Left ventricle myocardium inferior (tissue), 1 donor: ENCODE results near the gene IQSEC3. TPM values are rescaled to one million over a fixed set of nuclear protein-coding genes. Genes with fewer than 3 reads are reported as not detected.
A peak's percentile ranks its signal among the peaks of the same experiment; 100 is the strongest.
"Not testable (repeated sequence)": the region's sequence is repeated elsewhere in the genome, so short reads cannot be mapped to it uniquely, and the experiment has no call there.

Experiments used
- DNase-seq: peaks from one replicate; pipeline ENCODE4 v3.0.0-alpha.2; 2020
- H3K27ac ChIP-seq: fragments of 200-600 bp; replicated peaks from 2 replicates; pipeline ENCODE4 v1.8.0; 2021
- H3K27me3 ChIP-seq: fragments of 200-600 bp; 2 replicates; pipeline ENCODE4 v1.8.0; 2021; ENCODE audit warnings: low read depth
- H3K36me3 ChIP-seq: fragments of 200-600 bp; 2 replicates; pipeline ENCODE4 v1.8.0; 2021
- H3K4me1 ChIP-seq: fragments of 200-600 bp; 2 replicates; pipeline ENCODE4 v1.8.0; 2021
- H3K4me3 ChIP-seq: fragments of 200-600 bp; 2 replicates; pipeline ENCODE4 v1.8.0; 2021; ENCODE audit warnings: mild to moderate bottlenecking, moderate library complexity
- H3K9me3 ChIP-seq: fragments of 200-600 bp; replicated peaks from 2 replicates; pipeline ENCODE4 v1.8.0; 2021
- intact Hi-C: fragments of 100-400 bp; cut with micrococcal nuclease; formaldehyde crosslinking; loops from one replicate; pipeline ENCODE4 v1.11.0; 2022
- total RNA-seq: library from RNA; stranded (reverse); fragmentation: NEBNext Ultra II Directional; extraction: Animal tissue kit (Norgen Biotek cat#: 25700); gene quantifications from one replicate; pipeline ENCODE4 v1.2.1, GENCODE V29; 2021
- TF ChIP-seq, protein P1 (sequence below): fragments of 200-600 bp; IDR thresholded peaks from 2 replicates; pipeline ENCODE4 v1.8.0; 2021; ENCODE audit warnings: antibody characterized with exemption, mild to moderate bottlenecking, borderline replicate concordance
- donor health status: DM: no; HTN: yes; CAD: no; lungs with severe emphysema.

The IQSEC3 gene
- total RNA-seq, 1 donor from 2014 or later: 0.69 TPM

DNA sequence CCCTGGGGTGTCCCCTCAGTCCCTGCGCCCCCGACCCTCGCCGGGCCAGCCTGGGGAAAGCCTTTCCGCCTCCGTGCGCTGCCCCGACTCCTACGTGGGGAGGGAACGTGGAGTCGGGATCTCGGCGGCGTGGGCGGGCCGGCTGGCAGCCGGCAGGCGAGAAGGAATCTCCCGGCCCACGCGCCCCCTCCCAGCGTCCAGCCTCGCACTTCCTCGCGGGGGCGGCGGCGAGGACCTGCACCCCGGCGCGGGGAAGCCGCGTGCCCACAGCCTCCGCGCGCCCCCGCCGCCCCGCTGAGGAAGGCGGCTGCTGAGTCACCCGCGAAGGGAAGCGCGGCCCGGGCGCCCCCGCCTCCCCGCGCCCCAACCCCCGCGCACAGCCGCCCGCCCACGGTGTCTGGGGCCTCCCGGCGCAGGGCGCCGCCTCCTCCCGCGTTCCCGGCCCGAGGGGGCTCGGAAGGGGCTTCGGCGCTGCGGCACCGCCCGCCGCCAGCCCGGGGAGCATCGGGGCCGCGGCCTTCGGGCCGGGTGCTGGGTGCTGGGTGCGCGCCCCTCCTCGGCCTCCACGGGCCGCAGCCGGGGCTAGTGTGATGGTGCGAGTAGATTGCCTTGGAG is 11.3 kb downstream of the IQSEC3 start:
- peak overlapping the region; percentile 35 for H3K4me3 ChIP-seq
- intact Hi-C loops, H3K9me3 ChIP-seq, H3K27ac ChIP-seq, DNase-seq, H3K36me3 ChIP-seq, H3K4me1 ChIP-seq: not testable (repeated sequence)
- peaks cover 77% of the 10 kb centered on the region for H3K27me3 ChIP-seq

GRCh38 chr12:78981-79380 is 12.4 kb downstream of the IQSEC3 start:
- no peak for DNase-seq
- TF ChIP-seq, protein P1, sequence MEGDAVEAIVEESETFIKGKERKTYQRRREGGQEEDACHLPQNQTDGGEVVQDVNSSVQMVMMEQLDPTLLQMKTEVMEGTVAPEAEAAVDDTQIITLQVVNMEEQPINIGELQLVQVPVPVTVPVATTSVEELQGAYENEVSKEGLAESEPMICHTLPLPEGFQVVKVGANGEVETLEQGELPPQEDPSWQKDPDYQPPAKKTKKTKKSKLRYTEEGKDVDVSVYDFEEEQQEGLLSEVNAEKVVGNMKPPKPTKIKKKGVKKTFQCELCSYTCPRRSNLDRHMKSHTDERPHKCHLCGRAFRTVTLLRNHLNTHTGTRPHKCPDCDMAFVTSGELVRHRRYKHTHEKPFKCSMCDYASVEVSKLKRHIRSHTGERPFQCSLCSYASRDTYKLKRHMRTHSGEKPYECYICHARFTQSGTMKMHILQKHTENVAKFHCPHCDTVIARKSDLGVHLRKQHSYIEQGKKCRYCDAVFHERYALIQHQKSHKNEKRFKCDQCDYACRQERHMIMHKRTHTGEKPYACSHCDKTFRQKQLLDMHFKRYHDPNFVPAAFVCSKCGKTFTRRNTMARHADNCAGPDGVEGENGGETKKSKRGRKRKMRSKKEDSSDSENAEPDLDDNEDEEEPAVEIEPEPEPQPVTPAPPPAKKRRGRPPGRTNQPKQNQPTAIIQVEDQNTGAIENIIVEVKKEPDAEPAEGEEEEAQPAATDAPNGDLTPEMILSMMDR: no peak
- Histone ChIP-seq H3K4me1 (no peaks in the 10 kb centered on the region), H3K36me3 (no peaks in the 10 kb centered on the region), H3K27me3 (peaks cover 88% of the 10 kb centered on the region), H3K27ac (no peak overlapping the region), H3K9me3 (no peaks in the 10 kb centered on the region), H3K4me3 (no peak overlapping the region)
- intact Hi-C loops: no loop called here

- H3K27ac ChIP-seq: no peak overlapping the region
- H3K9me3 ChIP-seq: no peaks in the 10 kb centered on the region
- intact Hi-C loops: no loop called here
- H3K4me1 ChIP-seq: no peaks in the 10 kb centered on the region
- TF ChIP-seq, protein P1: no peak
- peaks cover 90% of the 10 kb centered on the region for H3K27me3 ChIP-seq
- DNase-seq: no peak
- no peaks in the 10 kb centered on the region for H3K36me3 ChIP-seq
- no peak overlapping the region for H3K4me3 ChIP-seq
Measured at GRCh38 chr12:80681-81190, 14.2 kb downstream of the IQSEC3 start.

GRCh38 chr12:82740-83139 is 16.2 kb downstream of the IQSEC3 start:
- intact Hi-C loops: no loop called here
- Histone ChIP-seq H3K4me3 (no peak overlapping the region), H3K27me3 (peaks cover 74% of the 10 kb centered on the region), H3K9me3 (no peaks in the 10 kb centered on the region), H3K4me1 (no peaks in the 10 kb centered on the region), H3K36me3 (no peaks in the 10 kb centered on the region), H3K27ac (no peak overlapping the region)
- DNase-seq: no peak
- TF ChIP-seq, protein P1: no peak

GRCh38 chr12:84056-84455 is 17.5 kb downstream of the IQSEC3 start:
- H3K4me3 ChIP-seq: no peak overlapping the region
- no peaks in the 10 kb centered on the region for H3K36me3 ChIP-seq
- H3K4me1 ChIP-seq: no peaks in the 10 kb centered on the region
- H3K27ac ChIP-seq: no peak overlapping the region
- H3K9me3 ChIP-seq: peaks cover 7% of the 10 kb centered on the region
- no peak for DNase-seq
- H3K27me3 ChIP-seq: peaks cover 61% of the 10 kb centered on the region
- intact Hi-C loops: no loop called here
- TF ChIP-seq, protein P1: no peak

DNA sequence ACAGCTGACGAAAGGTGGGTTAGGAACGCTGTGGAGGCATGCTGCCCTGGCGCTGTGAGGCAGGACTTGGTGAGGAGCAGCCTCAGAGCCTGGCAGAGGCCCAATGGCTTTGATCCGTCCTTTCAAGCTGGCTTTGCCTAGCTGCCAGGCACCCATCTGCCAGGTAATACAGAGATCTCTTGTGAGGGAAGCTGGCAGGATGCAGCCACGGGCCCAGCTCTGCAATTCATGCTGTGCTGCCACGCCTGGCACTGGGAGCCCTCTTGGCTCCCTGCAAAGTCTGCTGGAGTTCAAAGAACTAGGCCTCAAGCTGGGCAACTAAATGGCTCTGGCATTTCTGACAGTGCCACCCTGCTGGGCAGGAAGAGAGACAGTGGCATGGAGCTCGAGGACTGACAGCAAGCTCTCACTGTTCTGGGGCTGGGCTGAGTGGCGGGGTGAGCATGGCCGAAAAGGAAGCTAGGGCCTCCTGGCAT is 18.7 kb downstream of the IQSEC3 start:
- TF ChIP-seq, protein P1: no peak
- H3K27ac ChIP-seq: no peak overlapping the region
- DNase-seq: no peak
- H3K4me1 ChIP-seq: no peaks in the 10 kb centered on the region
- peaks cover 19% of the 10 kb centered on the region for H3K9me3 ChIP-seq
- peaks cover 49% of the 10 kb centered on the region for H3K27me3 ChIP-seq
- no peak overlapping the region for H3K4me3 ChIP-seq
- intact Hi-C loops: no loop called here
- H3K36me3 ChIP-seq: no peaks in the 10 kb centered on the region
